Measurements from ENCODE around the gene SLC52A1. TPM values are rescaled to one million over a fixed set of nuclear protein-coding genes. Genes with fewer than 3 reads are reported as not detected.

SLC52A1 gene
- total RNA-seq, 1 experiment from 2014 or later, result 1.1 TPM

GRCh38 chr17:4986951-4987766 lies 48.1 kb downstream of the SLC52A1 start, which contains the start of gene CAMTA2:
CAMTA2 (minus strand) TSS chr17:4987675; CDS start chr17:4986222, 1,453 bp downstream.
- Mint-ChIP-seq H3K27ac (no peak within 1 kb of the TSS), H3K9me3 (no peaks in the 10 kb centered on the region), H3K36me3 (no peaks in the 10 kb centered on the region), H3K4me1 (peaks cover 25% of the 10 kb centered on the region), H3K27me3 (ENCODE audit: low read depth) (peaks cover 44% of the 10 kb centered on the region), H3K4me3 (peak within 1 kb of the TSS; percentile 77)
- CTCF ChIA-PET, result interaction anchor here (0.6 to 4.0 kb wide), 22 partner anchors 10 to 286 kb away, joined by 3 to 27 read pairs (median 4); partner anchors contain the start of genes INCA1, KIF1C, RNF167 and SLC25A11
- DNase-seq (ENCODE audit: low spot score) (peak; percentile 88), ATAC-seq (peak; percentile 77)
- POLR2A ChIA-PET, result interaction anchor here (0.6 to 3.0 kb wide), 5 partner anchors 10 to 35 kb away, joined by 3 to 12 read pairs (median 3); partner anchors contain the start of genes INCA1, KIF1C and SPAG7
- TF ChIP-seq EMX1 (CRISPR knock-in tag; IDR thresholded peaks at IDR 0.05), result no peak
- TF ChIP-seq SMAD3 (CRISPR knock-in tag; IDR thresholded peaks at IDR 0.05; ENCODE audit: borderline replicate concordance), result no peak
- TF ChIP-seq TEAD1 (CRISPR knock-in tag; IDR thresholded peaks at IDR 0.05), result peak; percentile 88; the same call in 1 of the 2 replicates
- no peak for TF ChIP-seq PRDM15 (CRISPR knock-in tag; IDR thresholded peaks at IDR 0.05)
- TF ChIP-seq E2F4 (CRISPR knock-in tag; IDR thresholded peaks at IDR 0.05; ENCODE audit: borderline replicate concordance, low read depth), result no peak
- TF ChIP-seq MYBL2 (CRISPR knock-in tag; IDR thresholded peaks at IDR 0.05), result no peak
- TF ChIP-seq E2F5 (CRISPR knock-in tag; IDR thresholded peaks at IDR 0.05), result peak; percentile 9; the same call in 1 of the 2 replicates
- TF ChIP-seq ZNF121 (CRISPR knock-in tag; IDR thresholded peaks at IDR 0.05), result no peak
- no peak; the same call in 1 of the 2 replicates for TF ChIP-seq ETV6 (CRISPR knock-in tag; IDR thresholded peaks at IDR 0.05)
- peak; percentile 70; the same call in 1 of the 2 replicates for TF ChIP-seq SP1 (CRISPR knock-in tag; conservative IDR thresholded peaks at IDR 0.05)
- TF ChIP-seq ZNF317 (CRISPR knock-in tag; IDR thresholded peaks at IDR 0.05; ENCODE audit: borderline replicate concordance, low read depth), result no peak
- no peak for TF ChIP-seq GRHL2 (CRISPR knock-in tag; IDR thresholded peaks at IDR 0.05; ENCODE audit: insufficient replicate concordance, severe bottlenecking)
- TF ChIP-seq ESRRA (CRISPR knock-in tag; IDR thresholded peaks at IDR 0.05; ENCODE audit: borderline replicate concordance), result no peak
- TF ChIP-seq CDX4 (CRISPR knock-in tag; IDR thresholded peaks at IDR 0.05; ENCODE audit: borderline replicate concordance), result no peak
- TF ChIP-seq ZNF396 (CRISPR knock-in tag; IDR thresholded peaks at IDR 0.05; ENCODE audit: borderline replicate concordance), result no peak
- peak; percentile 27; the same call in 1 of the 2 replicates for TF ChIP-seq KAT7 (CRISPR knock-in tag; IDR thresholded peaks at IDR 0.05; ENCODE audit: borderline replicate concordance)
- no peak for TF ChIP-seq ATF6 (CRISPR knock-in tag; IDR thresholded peaks at IDR 0.05)
- no peak for TF ChIP-seq CBFB (CRISPR knock-in tag; IDR thresholded peaks at IDR 0.05; ENCODE audit: low read depth)
- TF ChIP-seq RORB (CRISPR knock-in tag; IDR thresholded peaks at IDR 0.05), result no peak
- TF ChIP-seq JAZF1 (CRISPR knock-in tag; IDR thresholded peaks at IDR 0.05), result no peak
- TF ChIP-seq STAT6 (CRISPR knock-in tag; conservative IDR thresholded peaks at IDR 0.05; ENCODE audit: low read depth), result no peak
- no peak for TF ChIP-seq NR3C1 (CRISPR knock-in tag; conservative IDR thresholded peaks at IDR 0.05; ENCODE audit: low read depth)
- no peak for TF ChIP-seq FOXP1 (CRISPR knock-in tag; IDR thresholded peaks at IDR 0.05; ENCODE audit: borderline replicate concordance)
- TF ChIP-seq MAX (CRISPR knock-in tag; IDR thresholded peaks at IDR 0.05), result peak; percentile 87
- TF ChIP-seq ZNF232 (CRISPR knock-in tag; IDR thresholded peaks at IDR 0.05), result no peak

All from WTC11 (cell line).